Ramos (cell line): ENCODE data around the gene JMJD7.

Experiments used
- in situ Hi-C: fragments of 300-500 bp; cut with MboI; formaldehyde crosslinking; loops from one replicate; pipeline ENCODE4 v1.14.3; 2022; ENCODE audit warnings: low sequenced_read_pairs; ENCODE audit not compliant: unreplicated experiment

JMJD7 gene

GRCh38 chr15:41798607-41799487 is 29.0 kb upstream of the JMJD7 start:
- in situ Hi-C loops = no loop called here

GRCh38 chr15:41799488-41799805 is 28.4 kb upstream of the JMJD7 start:
- in situ Hi-C loops = no loop called here

- in situ Hi-C loops = loop anchor here (25.0 kb wide), 1 partner anchor 239 kb away; the partner anchor contains the start of gene TYRO3
Measured at GRCh38 chr15:41801185-41801584, 26.7 kb upstream of the JMJD7 start.

- in situ Hi-C loops = loop anchor here (25.0 kb wide), 1 partner anchor 240 kb away; the partner anchor contains the start of gene TYRO3
Measured at GRCh38 chr15:41801850-41802455, 25.9 kb upstream of the JMJD7 start.

- in situ Hi-C loops = loop anchor here (25.0 kb wide), 1 partner anchor 242 kb away; the partner anchor contains the start of gene TYRO3
Measured at GRCh38 chr15:41804361-41804760, 23.5 kb upstream of the JMJD7 start.

- in situ Hi-C loops = loop anchor here (25.0 kb wide), 1 partner anchor 243 kb away; the partner anchor contains the start of gene TYRO3
Measured at GRCh38 chr15:41804916-41805666, 22.8 kb upstream of the JMJD7 start.

GRCh38 chr15:41805711-41806110 is 22.2 kb upstream of the JMJD7 start:
- in situ Hi-C loops = loop anchor here (25.0 kb wide), 1 partner anchor 243 kb away; the partner anchor contains the start of gene TYRO3

- in situ Hi-C loops = loop anchor here (25.0 kb wide), 1 partner anchor 244 kb away; the partner anchor contains the start of gene TYRO3
Measured at GRCh38 chr15:41806291-41807181, 21.4 kb upstream of the JMJD7 start.

GRCh38 chr15:41809121-41809520 is 18.8 kb upstream of the JMJD7 start:
- in situ Hi-C loops = loop anchor here (25.0 kb wide), 1 partner anchor 247 kb away; the partner anchor contains the start of gene TYRO3

- in situ Hi-C loops = loop anchor here (25.0 kb wide), 1 partner anchor 247 kb away; the partner anchor contains the start of gene TYRO3
Measured at GRCh38 chr15:41809526-41810220, 18.2 kb upstream of the JMJD7 start.

- in situ Hi-C loops = loop anchor here (25.0 kb wide), 1 partner anchor 249 kb away; the partner anchor contains the start of gene TYRO3
Measured at GRCh38 chr15:41810651-41811431, 17.1 kb upstream of the JMJD7 start.

GRCh38 chr15:41811432-41812195 is 16.3 kb upstream of the JMJD7 start:
- in situ Hi-C loops = loop anchor here (25.0 kb wide), 1 partner anchor 249 kb away; the partner anchor contains the start of gene TYRO3

- in situ Hi-C loops = loop anchor here (25.0 kb wide), 1 partner anchor 251 kb away; the partner anchor contains the start of gene TYRO3
Measured at GRCh38 chr15:41812820-41813375, 15.0 kb upstream of the JMJD7 start.

GRCh38 chr15:41813426-41813825 is 14.5 kb upstream of the JMJD7 start:
- in situ Hi-C loops = loop anchor here (25.0 kb wide), 1 partner anchor 251 kb away; the partner anchor contains the start of gene TYRO3

- in situ Hi-C loops = loop anchor here (25.0 kb wide), 1 partner anchor 252 kb away; the partner anchor contains the start of gene TYRO3
Measured at GRCh38 chr15:41814534-41814933, 13.4 kb upstream of the JMJD7 start.

GRCh38 chr15:41816788-41817187 is 11.1 kb upstream of the JMJD7 start:
- in situ Hi-C loops = loop anchor here (25.0 kb wide), 1 partner anchor 254 kb away; the partner anchor contains the start of gene TYRO3
